ENCODE results near the gene SMIM29. TPM values are rescaled to one million over a fixed set of nuclear protein-coding genes. Genes with fewer than 3 reads are reported as not detected.

Gene SMIM29
- total RNA-seq, 2 donors from 2014 or later = 7.1 to 41.3 TPM

DNA sequence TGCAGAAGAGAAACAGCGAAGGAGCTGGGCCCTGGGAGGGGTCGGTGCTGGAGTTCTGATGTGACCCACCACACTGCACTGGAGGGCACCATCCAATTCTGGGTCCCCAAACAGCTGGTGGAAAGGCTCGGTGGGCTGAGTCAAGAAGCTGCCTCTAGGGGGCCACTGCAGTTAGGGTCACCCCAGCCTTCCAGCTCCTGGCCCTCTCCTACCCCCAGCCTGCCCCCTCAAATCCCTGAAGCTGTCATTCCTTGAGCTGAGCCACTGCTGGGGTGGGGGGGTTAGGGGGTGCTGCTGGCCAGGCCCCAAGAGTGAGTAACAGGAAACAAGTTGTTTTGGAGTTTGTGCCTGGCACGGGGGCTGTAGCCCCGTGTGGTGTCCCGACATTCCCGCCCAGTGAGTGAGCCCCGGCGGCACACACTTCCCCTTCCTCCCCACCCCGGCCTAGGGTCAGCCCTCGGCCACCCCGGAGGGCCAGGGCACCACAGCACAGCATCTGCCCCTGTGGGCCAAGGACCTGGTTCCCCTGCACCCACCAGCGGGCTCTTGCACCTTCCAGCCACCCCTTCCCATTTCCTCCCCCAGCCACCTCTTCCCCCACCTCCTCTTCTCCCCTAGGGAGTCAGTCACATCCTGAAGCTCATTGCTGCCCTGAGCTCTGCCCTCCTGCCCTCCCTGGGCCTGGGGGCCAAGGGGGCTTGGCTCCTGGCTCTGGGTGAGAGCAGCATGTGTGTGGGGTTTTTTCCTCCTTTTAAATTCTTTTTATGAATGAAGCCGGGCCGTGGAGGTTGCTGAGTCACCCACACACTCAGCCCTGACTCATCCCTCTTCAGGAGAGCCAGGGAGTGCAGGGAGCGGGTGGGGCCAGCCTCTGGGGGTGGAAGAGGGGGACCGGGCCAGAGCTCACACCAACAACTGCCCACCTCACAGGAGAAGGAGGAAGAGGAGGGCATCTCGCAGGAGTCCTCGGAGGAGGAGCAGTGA, 4.6 kb downstream of the SMIM29 start:
- ATAC-seq (ENCODE audit: insufficient number of reproducible peaks, low FRiP score, low read depth) = no peak

DNA sequence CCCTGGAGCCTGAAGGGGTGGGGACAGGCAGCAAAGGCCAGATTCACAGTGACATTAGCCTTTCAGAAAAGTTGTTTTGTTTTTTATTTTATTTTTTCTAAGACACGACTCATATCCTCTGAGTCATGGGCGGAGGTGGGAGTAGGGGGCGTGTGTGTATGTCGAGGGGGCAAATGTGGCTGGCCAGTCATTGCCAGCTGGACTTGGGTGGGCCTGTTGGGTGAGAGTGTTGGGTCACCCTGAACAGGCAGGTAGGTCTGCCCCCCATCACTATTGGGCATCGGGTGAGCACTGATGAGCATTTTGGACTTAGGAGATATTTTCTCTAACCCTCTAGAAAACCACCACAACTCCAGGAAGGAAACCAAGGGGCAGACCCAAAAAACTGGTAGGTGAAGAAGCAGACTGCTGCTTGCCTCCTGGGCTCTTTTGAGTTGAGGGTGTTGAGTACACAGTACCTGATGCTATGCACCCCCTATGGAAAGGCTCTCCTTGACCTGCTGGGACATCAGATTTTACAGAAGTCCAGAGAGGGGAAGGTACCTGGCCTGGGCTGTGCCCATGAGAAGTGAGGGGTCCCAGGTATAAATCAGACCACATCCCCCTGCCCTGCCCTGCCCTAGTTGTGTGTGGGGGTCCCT, 5.6 kb downstream of the SMIM29 start:
- DNase-seq (ENCODE audit: low spot score) (no peak), ATAC-seq (ENCODE audit: insufficient number of reproducible peaks, low FRiP score, low read depth) (no peak)
- H3K27me3 ChIP-seq (replicated peaks; ENCODE audit: insufficient read depth) = no peaks in the 10 kb centered on the region
- H3K27ac ChIP-seq = peak overlapping the region; percentile 5 to 71
- no peak overlapping the region for H3K4me3 ChIP-seq
- no peaks in the 10 kb centered on the region for H3K36me3 ChIP-seq
- TF ChIP-seq CTCF (IDR thresholded peaks at IDR 0.05) = no peak
- H3K9me3 ChIP-seq = no peaks in the 10 kb centered on the region
- H3K4me1 ChIP-seq (ENCODE audit: control insufficient read depth in 1 of 2, low read depth in 2 of 2) = peaks cover 23 to 30% of the 10 kb centered on the region in 2 donors

More for the DNA sequence above, 4.6 kb downstream of the SMIM29 start:
- DNase-seq (ENCODE audit: low spot score) = peak; percentile 85
- Histone ChIP-seq H3K27ac (peak overlapping the region; percentile 66 to 71), H3K4me1 (ENCODE audit: control insufficient read depth in 1 of 2, low read depth in 2 of 2) (peaks cover 24 to 30% of the 10 kb centered on the region in 2 donors), H3K4me3 (peak overlapping the region; percentile 51), H3K27me3 (replicated peaks; ENCODE audit: insufficient read depth) (no peaks in the 10 kb centered on the region), H3K9me3 (no peaks in the 10 kb centered on the region), H3K36me3 (no peaks in the 10 kb centered on the region)
- TF ChIP-seq CTCF (IDR thresholded peaks at IDR 0.05) = no peak

- ATAC-seq (ENCODE audit: insufficient number of reproducible peaks, low FRiP score, low read depth) = no peak
- no peak for DNase-seq (ENCODE audit: low spot score)
- H3K27me3 ChIP-seq (replicated peaks; ENCODE audit: insufficient read depth) = no peaks in the 10 kb centered on the region
- peaks cover 16 to 31% of the 10 kb centered on the region in 2 donors for H3K4me1 ChIP-seq (ENCODE audit: control insufficient read depth in 1 of 2, low read depth in 2 of 2)
- no peak for TF ChIP-seq CTCF (IDR thresholded peaks at IDR 0.05)
- no peaks in the 10 kb centered on the region for H3K9me3 ChIP-seq
- H3K27ac ChIP-seq = no peak overlapping the region
- no peaks in the 10 kb centered on the region for H3K36me3 ChIP-seq
- H3K4me3 ChIP-seq = no peak overlapping the region
These were observed 6.3 kb downstream of the SMIM29 start for GRCh38 chr6:34242252-34243130.

- Histone ChIP-seq H3K27me3 (replicated peaks; ENCODE audit: insufficient read depth) (no peaks in the 10 kb centered on the region), H3K4me1 (ENCODE audit: control insufficient read depth in 1 of 2, low read depth in 2 of 2) (peaks cover 16 to 31% of the 10 kb centered on the region in 2 donors), H3K36me3 (no peaks in the 10 kb centered on the region), H3K27ac (no peak overlapping the region), H3K9me3 (no peaks in the 10 kb centered on the region), H3K4me3 (no peak overlapping the region)
- no peak for DNase-seq (ENCODE audit: low spot score)
- ATAC-seq (ENCODE audit: insufficient number of reproducible peaks, low FRiP score, low read depth) = no peak
- TF ChIP-seq CTCF (IDR thresholded peaks at IDR 0.05) = no peak
These were observed 7.2 kb downstream of the SMIM29 start for GRCh38 chr6:34241351-34242215.
